HG03342 (cell line): Measurements from ENCODE around the gene FAM117A.
"Not testable (repeated sequence)": the region's sequence is repeated elsewhere in the genome, so short reads cannot be mapped to it uniquely, and the experiment has no call there.

Source experiments
- ATAC-seq: cut with Tn5 transposase; IDR thresholded peaks from one replicate; pipeline ENCODE4 v1.9.1; 2021; ENCODE audit warnings: mild to moderate bottlenecking, moderate library complexity; ENCODE audit not compliant: unreplicated experiment

Gene FAM117A

DNA sequence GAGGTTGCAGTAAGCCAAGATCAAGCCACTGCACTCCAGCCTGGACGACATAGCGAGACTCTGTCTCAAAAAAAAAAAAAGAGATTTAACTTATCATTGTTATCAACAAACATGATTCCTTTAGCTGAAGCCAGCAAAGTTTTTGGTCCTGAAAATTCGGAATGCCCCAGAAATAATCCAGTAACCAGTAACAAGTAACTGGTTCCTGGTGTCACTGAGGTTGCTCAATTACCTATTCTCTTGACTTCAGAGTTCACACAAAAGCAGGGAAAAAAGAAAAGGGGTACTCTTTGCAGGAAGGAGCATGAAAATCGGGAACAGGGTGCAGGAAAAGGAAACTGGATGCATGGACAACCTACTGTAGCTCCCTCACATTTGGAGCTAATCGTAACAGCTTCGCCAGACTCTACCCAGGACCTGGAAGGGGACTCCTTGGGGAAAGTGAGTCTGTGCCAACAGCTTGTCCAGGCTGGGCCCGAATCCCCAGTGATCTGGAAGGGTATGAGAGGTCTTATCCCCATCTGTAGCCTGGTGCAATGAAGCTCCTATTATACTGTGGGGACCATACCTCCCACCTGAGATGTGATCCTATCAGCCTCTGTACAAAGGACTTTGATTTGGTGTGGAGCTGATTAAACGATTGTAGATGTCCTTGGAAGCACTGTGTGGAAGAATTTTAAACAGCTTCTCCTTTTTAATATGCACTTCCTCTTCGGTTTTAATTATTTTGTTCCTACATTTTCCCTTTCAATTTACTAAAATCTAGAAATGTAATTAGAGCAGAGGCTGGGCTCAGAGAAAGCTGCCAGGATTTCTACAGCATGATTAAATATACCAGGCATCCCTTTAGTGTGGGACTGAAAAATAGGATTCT, 82.6 kb downstream of the FAM117A start:
- ATAC-seq: no peak

DNA sequence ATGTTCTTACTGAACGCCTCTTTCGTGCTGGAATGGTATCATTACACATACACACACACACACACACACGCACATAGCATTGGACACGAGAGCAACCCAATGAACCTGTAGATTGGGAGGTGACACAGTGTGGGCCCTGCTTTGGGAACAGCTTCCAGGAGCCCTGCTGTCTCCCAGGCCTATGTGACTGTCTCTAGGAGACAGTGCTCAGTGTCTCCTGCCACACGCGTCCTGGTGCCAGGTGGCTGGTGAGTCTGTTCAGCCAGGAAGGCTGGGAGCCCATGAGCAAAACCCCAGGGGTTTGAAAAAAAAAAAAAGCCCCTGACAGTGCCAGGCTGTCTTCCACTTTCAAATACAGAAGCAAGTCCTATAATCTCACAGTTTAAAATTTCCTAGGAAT, 83.6 kb downstream of the FAM117A start:
- no peak for ATAC-seq

DNA sequence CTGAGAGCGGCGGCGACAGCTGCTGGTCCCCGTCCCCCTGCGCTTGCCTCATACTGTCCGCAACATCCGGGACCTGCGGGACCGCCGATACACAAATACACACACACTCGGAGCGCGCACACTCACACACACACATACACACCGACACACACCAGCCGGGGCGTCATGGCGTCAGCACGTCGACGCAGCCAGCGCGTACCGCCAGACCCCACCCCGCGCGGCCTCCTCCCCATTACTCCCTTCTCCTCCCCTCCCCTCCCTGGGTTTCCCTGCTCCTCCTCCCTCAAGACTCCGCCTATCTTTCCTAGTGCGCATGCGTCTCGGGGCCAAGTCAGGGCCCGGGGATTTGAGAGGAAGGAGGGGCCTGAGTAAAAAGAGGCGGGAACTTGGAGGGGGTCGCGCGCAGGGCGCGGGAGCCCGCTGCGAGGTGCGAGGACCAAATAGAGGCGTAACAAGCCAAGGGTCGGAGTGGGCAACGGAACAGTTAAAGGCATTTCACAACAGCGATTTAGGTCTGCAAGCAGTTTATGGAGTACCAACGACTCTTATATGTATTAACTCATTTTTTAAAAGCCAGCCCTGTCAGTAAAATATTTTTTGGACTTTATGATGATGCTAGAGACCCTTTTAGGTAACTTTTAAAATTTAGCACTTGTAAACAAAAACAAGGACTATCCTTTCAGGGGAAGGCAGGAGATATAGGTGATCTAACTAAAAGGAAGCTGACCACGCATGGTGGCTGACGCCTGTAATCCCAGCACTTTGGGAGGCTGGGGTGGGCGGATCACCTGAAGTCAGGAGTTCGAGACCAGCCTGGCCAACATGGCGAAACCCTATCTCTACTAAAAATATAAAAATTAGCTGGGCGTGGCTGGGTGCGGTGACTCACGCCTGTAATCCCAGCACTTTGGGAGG, 85.7 kb downstream of the FAM117A start, which contains the start of gene SPOP:
Gene SPOP, minus strand, starts transcription at position 165 of the 915 bp plus-strand sequence. CDS start 55,287 bp downstream, outside the sequence.
- peak; percentile 64 for ATAC-seq

DNA sequence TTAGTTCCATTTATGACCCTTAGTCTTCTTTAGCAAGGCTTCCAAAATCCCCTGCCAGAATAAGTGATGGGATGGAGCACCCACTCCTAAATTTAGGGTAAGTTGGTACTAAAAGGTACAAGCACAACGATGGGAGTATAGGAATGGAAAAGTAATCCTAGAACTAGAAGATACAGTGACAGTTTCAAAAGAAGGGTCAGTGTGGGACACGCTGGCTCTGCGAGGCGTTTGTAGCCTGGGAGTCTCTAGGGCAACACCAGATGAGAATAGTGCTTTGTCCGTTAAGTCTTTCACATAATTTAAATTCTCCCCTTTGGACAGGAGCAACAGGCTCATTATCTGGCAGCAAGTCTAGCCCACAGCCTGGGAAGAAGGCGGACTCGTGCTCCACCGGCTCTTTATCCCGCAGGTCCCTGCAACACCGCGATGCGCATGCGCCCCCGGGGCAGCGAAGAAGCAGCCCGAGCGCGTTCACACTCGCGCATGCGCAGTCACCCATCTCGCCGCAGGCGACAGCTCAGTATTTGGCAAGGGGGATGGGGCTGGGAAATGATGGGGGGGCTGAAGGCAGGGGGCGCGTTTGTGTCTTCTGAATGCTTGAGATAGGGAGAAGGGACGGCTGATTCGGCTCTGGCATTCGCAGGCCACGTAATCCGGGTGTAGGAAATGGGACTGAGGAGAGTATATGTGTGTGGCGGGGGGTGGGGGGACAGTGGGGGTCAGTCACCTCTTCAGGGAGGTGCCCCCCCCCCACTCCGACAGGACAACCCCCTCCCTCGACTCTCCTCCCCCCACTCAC, 86.6 kb downstream of the FAM117A start:
- ATAC-seq: peak; percentile 47

DNA sequence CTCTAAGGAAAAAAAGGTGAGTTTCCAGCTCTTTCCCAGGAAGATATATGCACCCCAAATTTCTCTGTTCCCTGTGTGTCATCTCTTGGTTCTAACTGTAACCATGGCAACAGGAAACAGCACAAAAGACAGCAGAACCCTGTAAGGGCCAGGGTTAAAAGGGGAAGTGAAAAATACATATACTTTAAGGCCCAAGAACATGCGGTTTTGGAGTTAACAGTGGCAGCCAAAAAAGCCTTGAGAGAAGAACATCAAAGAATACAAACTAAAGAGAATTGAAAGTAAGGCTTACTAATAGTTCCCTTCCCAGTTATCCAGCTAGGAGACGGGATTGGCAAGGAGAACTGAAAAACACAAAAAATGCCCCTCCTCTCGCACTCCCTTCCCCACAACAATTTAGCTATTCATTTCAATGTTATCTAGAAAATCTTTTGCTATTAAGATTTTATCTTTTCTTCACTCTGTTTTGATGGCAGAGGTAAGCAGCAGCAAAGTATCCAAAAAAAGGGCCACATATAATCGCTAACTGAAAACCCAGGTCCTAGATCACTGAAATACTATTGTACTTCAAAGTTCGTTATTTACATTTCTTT, 87.6 kb downstream of the FAM117A start:
- peak; percentile 64 for ATAC-seq

DNA sequence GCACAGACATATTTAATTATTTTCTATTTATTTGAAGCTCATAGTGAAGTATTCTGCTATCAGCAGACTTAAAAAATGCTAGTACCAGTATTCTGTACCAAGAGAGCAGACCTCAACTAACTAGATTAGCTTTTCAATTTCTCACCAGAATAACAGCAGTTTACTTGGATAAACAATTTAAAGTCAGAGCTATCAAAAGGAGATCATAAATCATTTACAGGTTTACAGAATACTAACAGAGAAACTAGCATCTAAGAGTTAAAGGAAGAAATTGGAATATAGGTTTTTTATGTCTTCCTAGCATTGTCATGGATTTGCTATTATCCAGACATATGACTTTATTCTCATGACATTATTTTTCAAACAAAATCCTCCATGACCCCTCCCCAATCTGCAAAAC, 89.4 kb downstream of the FAM117A start:
- no peak for ATAC-seq

DNA sequence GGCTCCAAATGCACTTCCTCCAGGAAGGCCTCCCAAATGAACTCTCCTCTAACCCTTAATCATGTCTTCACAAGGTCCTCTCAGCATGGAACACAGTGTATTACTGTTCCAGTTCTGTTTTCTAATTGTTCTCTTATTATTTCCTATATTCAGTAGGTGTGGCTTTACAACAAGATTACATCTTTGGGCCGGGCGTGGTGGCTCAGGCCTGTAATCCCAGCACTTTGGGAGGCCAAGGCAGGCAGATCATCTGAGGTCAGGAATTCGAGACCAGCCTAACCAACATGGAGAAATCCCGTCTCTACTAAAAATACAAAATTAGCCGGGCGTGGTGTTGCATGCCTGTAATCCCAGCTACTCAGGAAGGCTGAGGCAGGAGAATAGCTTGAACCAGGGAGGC, 90.3 kb downstream of the FAM117A start:
- ATAC-seq: not testable (repeated sequence)

DNA sequence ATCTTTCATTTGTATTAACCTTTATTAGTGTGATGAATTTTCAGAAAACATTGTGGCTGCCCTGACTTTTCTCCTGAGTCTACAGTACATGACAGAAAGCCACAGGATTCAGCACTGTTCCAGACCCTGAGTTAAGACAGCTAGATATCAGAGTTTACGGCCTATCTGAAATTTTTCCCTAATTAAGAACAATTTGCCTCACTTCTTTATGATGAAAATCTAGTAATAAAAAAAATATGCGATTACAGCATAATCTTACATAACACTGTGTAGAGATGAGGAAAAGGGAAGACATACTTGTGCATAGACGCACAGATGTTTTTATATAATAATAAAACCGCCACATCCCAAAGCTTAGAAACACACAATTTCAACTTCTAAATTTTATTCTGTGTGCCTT, 93.3 kb downstream of the FAM117A start:
- no peak for ATAC-seq

DNA sequence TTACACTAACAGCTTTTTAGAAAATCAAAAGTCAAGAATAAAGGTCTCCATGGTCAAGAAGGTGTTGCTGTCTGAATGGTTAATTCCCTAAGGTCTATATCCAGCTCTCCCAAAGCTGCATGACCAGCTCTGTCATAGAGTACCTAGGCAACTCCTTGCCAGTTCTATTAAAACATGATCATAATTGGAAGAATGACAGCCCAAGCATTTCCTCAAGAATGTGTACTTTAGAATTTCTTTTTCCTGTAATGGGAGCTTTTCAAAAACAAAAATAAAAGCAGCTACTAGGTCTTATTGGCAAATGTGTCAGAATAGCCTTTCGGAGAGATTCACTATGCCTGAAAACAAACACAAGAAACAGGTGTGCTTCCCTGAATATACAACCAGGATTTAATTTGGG, 93.9 kb downstream of the FAM117A start:
- no peak for ATAC-seq

DNA sequence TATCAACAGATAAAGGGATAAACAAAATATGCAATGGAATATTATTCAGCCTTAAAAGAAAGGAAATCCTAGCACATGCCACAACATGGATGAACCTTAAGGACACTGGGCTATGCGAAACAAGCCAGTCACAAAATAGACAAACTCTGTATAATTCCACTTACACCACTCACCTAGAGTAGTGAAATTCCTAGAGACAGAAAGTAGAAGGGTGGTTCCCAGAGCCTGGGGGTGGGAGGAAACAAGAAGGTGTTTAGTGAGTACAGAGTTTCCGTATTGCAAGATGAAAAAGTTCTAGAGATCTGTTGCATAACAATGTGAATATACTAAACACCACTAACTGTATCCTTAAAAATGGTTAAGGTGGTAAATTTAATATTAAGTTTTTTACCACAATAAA, 96.1 kb downstream of the FAM117A start:
- no peak for ATAC-seq

DNA sequence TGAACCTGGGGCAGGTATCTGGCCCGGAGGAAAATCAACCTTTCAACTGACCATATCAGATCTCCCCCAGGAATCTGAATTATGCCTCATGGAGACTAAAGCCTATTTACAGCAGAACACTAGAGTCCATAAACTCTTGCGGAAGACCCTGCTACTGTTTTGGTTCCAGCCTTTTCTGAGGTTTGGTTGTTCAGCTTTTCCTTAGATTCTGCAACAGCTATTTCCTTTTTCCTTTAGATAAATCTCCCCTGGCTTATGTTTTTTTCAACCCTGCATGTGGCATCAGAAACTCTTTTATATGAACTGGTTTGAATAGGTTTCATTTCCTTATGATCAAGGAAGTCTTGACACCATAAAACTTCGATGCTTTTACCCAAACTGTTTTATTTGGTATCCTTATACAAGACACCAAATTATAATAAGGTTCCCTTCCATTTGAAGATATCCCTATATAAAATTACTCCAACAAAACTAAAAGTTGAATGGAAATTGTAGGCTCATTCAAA, 99.2 kb downstream of the FAM117A start:
- no peak for ATAC-seq
